Thyroid gland (tissue), 4 donors: ENCODE results near the gene HDGFL3.
"Not testable (repeated sequence)": the region's sequence is repeated elsewhere in the genome, so short reads cannot be mapped to it uniquely, and the experiment has no call there.

ENCODE experiments used
- CTCF ChIP-seq, 6 experiments: fragments of 200-600 bp in 3 of 6; fragments of 450-650 bp in 3 of 6; sonication (generic) in 3 of 6; IDR thresholded peaks; one replicate each; pipeline ENCODE4 v1.5.1; 2016 to 2019; ENCODE audit warnings: antibody characterized with exemption in 6 of 6, mild to moderate bottlenecking in 2 of 6, inconsistent platforms in 1 of 6, moderate library complexity in 1 of 6
- POLR2A ChIP-seq, 2 donors: fragments of 450-650 bp; IDR thresholded peaks; one replicate each; pipeline ENCODE4 v1.6.1; 2017; ENCODE audit warnings: antibody characterized with exemption in 2 of 2, mild to moderate bottlenecking in 2 of 2, moderate library complexity in 1 of 2

- not testable (repeated sequence) for TF ChIP-seq CTCF, POLR2A (IDR thresholded peaks at IDR 0.05)
These were observed 122.2 kb downstream of the HDGFL3 start for GRCh38 chr15:83085461-83085860.
